NCI-H345 treated with DMSO at 0.1 percent for 48 hours (cell line): Measurements from ENCODE around the gene MARCHF2.
A peak's percentile ranks its signal among the peaks of the same experiment; 100 is the strongest.
"Not testable (repeated sequence)": the region's sequence is repeated elsewhere in the genome, so short reads cannot be mapped to it uniquely, and the experiment has no call there.

Experiments used
- DNase-seq: peaks from one replicate; lab custom pipeline; 2025; ENCODE audit not compliant: unreplicated experiment; lab: John Stamatoyannopoulos, UW

Gene MARCHF2

DNA sequence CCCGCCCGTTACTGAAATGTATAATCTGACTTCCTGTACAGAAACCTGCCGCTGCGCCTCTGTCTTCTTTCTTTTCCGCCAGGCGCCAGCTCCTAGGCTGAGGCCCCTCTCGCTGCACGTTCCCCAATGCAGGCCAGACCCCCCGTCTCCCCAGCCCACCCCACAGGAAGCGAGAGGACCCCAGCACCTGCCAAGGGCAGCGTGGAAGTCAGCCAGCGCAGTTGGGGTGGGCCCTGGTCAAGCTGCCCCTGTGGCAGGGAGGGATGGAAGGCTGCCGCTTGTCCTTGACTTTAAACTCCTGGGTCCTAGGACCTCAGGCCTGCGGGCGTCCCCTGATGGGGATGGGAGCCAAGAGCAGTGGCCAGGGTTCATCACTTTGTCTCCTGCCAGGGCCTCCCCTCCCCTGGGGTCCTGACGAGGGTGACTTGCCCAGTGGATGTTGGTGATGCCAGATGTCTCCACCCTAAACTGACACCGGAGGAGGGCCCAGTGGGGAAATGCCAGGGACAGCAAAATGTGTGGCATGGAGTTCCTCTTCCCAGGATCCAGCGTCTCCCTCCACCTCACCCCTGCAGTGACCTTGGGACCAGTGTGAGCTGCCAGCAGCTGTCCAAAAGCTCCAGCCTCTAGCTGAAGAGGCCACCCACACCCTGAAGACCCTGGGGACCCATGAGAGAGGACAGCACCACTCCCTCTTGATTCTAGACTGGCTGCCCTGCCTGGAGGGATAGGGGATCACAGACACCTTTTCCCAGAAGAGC, 8.5 kb upstream of the MARCHF2 start:
- DNase-seq, result no peak

DNA sequence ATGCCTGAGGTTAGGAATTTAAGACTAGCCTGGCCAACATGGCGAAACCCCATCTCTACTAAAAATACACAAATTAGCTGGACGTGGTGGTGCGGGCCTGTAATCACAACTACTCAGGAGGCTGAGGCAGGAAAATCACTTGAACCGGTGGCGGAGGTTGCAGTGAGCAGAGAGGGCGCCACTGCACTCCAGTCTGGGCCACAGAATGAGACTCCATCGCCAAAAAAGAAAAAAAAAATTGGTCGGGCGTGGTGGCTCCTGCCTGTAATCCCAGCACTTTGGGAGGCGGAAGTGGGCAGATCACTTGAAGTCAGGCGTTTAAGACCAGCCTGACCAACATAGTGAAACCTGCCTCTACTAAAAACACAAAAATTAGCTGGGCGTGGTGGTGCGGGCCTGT, 2.4 kb upstream of the MARCHF2 start:
- not testable (repeated sequence) for DNase-seq

DNA sequence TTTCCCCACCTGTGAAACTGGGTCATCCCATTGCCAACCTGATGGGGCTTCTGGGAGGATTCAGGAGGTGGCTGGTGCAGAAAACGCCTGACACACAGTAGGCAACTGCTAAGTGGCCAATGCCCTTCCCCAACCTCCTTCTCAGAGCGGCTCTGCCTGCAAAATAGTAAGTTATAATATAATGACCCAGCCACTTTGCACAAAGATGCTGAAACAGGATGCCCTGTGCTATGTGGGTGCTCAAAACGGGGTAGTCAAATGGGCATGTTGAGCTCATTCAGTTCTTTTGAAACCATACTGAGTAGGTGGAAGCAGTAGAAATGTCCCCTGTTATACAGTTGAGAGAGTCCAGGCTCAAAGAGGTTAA, 507 bp downstream of the MARCHF2 start:
- DNase-seq, result no peak

DNA sequence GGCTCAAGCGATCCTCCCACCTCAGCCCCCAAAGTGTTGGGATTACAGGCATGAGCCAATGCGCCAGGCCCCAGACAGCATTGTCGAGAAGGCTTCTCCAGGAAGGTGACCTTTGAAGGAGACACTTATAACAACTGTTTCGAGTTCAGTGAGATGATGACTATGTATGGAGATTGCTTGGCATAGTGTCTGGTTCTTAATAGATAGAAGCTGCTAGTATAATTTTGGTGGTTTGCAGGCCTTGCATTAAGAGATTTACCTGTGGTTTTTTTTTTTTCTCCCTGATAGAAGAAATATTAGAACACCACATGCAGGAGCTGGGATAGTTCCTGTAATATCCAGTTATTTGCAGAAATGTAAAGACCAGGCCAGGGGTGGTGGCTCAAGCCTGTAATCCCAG, 3.7 kb downstream of the MARCHF2 start:
- DNase-seq, result no peak

DNA sequence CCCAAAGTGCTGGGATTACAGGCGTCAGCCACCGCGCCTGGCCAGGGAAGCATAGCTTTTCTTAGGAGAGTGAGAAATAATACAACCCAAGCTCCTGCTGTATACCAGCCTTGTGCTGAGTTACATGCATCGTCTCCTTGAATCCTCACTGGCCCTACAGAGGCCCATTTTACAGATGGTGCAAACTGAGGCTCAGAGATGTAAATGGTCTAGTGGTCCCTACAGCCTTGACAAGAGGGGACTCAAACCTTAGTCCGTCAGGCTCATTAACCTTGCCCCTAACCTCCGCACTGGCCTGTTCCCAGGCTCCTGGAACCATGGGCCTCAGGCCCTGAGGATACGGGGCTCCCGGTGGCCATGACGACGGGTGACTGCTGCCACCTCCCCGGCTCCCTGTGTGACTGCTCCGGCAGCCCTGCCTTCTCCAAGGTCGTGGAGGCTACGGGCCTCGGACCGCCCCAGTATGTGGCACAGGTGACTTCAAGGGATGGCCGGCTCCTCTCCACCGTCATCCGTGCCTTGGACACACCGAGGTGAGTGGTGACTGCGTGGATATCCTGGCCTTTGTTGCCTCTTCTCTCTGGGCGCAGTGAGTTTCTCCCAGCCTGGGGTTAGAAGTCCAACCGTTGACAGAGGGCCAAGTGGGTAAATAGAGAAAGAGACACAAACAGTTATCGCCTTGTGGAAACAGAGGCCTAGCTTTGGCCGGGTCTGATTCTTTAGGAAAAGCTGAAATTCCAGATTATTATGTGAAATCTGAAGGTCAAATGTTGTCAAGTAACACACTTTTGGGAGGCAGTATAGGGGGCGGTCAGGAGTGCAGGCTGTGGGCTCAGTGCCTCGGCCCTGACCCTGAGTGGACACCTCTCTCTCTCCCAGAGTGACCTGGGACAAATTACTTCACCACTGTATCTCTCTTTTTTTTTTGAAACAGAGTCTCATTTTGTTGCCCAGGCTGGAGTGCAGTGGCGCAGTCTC, 8.7 kb downstream of the MARCHF2 start:
- DNase-seq, result no peak

DNA sequence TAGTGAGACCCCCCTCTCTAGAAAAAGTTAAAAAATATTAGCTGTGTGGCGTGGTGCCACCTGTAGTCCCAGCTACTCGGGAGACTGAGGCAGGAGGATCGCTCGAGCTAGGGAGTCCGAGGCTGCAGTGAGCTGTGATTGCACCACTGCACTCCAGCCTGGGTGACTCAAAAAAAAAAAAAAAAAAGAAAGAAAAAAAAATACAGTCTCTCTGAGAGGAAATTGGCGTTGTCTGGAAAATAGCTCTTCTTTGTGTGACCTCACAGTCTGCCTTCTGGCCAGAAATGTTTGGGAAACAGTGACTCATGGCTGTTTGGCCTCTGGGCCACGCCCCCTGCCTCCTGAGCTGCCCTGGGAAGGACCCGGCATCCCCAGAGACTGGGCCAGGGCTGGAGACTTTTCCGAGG, 10.7 kb downstream of the MARCHF2 start:
- no peak for DNase-seq

DNA sequence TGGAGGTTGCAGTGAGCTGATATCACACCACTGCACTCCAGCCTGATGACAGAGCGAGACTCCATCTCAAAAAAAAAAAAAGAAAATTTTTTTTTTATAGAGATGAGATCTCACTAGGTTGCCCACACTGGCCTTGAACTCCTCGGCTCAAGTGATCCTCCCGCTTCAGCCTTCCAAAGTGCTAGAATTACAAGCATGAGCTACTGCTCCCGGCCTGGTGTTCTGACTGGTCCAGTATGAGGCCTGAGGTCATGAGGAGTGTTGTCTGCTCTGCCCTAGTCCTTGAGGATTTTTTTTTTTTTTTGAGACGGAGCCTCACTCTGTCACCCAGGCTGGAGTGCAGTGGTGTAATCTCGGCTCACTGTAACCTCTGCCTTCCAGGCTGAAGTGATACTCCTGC, 12.2 kb downstream of the MARCHF2 start:
- not testable (repeated sequence) for DNase-seq

DNA sequence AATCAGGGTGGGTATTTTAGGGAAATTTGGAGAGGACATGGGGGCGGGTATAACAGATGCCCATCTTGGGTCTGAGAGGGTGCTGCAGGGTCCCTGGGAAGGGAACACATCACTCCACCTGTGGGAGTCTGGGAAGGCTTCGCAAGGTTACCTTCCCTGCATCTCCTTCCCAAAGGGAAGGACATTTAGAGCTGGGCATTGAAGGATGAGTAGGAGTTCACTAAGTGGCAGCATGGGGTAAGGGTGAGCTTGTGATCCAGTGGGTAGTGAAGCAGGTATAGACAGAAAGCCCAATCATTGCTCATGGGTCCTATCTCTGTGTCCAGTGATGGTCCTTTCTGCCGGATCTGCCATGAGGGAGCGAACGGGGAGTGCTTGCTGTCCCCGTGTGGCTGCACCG, 13.2 kb downstream of the MARCHF2 start:
- no peak for DNase-seq

DNA sequence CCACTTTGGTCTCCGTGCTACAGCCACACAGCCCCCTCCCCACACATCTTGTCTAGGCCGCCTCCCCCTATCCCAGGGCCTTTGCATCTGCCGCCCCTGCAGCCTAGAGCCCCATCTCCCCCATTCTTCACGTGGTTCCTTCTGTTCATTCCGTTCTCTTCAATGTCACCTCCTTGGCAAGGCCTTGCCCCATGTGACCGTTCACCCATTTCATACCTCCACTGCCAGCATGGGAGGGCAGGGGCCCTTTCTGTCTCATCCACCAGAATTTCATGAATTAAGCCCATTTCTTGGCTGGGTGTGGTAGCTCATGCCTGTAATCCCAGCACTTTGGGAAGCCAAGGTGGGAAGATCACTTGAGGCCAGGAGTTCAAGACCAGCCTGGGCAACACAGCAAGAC, 15.9 kb downstream of the MARCHF2 start:
- DNase-seq, result no peak

DNA sequence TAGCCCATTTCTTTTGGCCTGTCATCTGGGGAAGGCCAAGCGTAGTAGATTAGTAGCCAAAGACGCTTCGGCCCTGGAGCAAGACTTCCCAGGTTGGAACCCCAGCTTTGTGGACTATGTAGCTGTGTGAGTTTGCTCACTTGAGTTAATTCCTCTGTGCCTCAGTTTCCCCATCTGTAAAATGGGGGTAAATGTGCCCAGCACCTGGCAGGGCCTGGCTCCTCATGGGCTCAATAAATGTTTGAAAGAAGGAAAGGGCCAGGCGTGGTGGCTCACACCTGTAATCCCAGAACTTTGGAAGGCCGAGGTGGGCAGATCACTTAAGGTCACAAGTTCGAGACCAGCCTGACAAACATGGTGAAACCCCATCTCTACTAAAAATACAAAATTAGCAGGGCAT, 16.7 kb downstream of the MARCHF2 start:
- DNase-seq, result no peak

DNA sequence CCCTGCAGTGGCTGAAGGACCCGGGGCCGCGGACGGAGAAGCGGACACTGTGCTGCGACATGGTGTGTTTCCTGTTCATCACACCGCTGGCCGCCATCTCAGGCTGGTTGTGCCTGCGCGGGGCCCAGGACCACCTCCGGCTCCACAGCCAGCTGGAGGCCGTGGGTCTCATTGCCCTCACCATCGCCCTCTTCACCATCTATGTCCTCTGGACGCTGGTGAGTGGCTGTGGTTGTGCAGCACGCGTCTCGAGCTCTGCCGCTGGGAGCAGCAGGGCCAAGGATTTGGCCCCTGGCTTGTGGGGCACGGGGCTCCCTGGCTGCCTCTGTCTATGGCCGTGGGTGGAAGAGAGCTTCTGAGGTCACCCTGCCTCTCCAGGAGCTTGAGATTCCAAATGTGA, 17.5 kb downstream of the MARCHF2 start:
- no peak for DNase-seq

DNA sequence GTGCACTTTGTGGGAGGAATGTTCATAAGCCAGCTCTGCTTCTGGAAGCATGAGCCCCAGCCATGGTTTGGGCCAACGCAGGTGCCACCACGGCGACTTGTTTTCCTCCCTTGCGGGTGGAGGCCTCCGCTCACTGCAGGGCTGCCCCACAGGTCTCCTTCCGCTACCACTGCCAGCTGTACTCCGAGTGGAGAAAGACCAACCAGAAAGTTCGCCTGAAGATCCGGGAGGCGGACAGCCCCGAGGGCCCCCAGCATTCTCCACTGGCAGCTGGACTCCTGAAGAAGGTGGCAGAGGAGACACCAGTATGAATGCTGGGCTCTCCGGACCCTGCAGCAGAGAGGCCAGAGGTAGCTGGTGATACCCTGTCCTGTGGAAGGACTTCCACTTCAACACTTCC, 25.1 kb downstream of the MARCHF2 start:
- no peak for DNase-seq

DNA sequence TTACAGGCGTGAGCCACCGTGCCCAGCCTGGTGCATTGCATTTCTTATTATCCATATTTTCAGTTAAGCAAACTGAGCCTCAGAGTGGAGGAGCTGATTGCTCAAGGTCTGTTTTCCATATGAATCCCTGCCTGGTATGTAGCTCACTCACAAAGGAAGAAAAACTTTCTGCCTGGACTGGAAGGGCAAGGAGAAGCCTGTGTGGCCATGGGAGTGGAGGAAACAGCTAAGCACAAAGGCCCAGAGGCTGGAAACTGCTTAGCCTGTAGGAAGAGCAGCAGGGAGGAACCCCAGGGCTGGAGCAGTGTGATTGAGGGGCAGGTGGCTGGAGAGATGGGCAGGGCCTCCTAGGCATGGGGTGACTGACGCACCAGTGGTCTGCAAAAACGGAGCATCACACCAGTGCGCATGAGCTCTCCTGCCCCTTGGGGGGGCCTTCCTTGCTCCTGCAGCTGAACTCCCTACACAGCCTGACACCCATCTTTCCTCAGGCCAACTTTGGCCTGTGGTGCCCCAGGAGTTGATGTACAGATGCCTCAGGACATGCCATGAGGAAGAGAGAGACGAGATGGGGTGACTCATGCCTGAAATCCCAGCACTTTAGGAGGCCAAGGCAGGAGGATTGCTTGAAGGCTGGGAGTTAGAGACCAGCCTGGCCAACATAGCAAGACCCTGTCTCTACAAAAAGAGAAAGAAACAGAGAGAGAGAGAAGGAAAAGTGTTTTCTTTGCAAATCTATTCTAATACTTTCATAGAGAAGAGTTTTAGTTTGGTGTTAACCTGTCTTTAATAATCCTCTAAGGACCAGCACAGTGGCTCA, 28.8 kb downstream of the MARCHF2 start:
- no peak for DNase-seq

DNA sequence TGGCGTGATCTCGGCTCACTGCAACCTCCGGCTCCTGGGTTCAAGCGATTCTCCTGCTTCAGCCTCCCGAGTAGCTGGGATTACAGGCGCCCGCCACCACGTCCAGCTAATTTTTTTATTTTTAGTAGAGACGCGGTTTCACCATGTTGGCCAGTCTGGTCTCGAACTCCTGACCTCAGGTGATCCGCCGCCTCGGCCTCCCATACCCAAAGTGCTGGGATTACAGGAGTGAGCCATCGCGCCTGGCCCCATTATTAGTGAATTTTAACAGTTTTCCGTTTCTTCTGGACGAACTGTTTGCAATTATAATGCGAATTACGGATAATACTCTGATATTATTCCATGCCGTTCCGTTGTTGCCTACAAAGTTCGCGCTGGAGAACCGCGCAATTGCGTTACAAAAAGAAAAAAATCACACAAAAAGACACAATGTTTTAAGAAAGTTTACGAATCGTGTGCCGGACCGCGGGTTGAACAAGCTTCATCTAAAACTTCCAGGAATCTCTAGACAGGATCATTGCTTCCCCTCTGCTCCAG, 31.1 kb downstream of the MARCHF2 start:
- not testable (repeated sequence) for DNase-seq

DNA sequence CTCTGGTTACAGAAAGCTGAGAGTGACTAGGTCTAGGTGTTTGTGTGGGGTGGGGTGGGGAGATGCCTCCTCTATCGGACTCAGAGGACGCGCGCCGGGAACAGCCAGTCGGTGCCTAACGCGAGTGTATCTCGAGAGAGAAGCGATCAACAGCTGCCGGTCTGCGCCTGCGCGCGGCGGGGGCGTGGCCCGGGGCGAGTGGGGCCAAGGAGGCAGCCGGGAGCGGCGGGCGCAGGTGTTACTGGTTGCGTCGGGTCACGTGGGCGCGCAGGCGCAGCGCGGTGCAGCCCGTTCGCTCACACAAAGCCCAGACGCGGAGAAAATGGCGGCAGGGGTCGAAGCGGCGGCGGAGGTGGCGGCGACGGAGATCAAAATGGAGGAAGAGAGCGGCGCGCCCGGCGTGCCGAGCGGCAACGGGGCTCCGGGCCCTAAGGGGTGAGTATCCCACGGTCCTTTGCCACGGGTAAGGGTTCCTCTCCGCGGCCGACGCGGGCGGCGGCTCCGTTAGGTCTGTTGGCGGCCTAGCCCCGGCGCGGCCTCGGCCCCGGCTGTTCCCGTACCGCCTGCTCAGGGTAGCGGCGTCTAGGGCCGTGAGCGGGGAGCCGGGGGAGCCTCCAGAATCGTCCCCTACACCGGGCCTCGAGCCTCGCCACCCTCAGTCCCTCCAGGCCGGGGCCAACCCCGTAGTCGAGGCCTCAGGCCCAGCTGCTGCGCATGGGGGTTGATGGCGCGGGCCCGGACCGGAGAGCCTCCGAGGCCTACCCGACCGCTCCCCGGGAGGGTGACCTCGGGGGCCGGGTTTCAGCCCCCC, 31.8 kb downstream of the MARCHF2 start, which contains the start of gene HNRNPM:
Gene HNRNPM (plus strand): TSS at position 299 of the 811 bp plus-strand sequence. CDS start 24 bp downstream, at position 323.
- peak; percentile 94 for DNase-seq

DNA sequence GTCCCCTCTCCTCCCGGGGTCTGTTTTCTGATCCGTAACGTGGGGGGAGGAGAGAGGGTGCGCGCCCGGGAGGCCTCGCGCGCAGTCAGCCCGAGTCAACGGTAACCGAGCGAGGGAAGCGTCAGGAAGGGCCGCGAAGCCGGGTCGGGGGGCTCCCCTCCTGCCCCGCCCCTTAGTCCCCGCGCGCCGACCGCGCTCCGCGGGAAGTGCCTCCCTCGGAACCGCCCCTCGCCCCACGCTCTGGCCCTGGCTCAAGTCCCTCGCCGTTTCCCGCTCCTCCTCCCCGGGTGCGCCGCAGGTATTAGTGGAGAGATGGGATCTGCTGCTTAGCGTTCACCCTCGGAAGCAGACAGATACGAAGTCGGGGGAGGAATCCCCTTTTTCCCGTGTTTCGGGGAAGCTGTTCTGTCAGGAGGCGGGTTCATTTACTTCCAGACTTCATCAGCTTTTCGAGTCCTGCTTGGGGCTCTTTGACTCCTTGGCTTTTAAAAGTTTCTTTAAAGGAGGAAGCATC, 32.4 kb downstream of the MARCHF2 start:
- DNase-seq, result no peak

DNA sequence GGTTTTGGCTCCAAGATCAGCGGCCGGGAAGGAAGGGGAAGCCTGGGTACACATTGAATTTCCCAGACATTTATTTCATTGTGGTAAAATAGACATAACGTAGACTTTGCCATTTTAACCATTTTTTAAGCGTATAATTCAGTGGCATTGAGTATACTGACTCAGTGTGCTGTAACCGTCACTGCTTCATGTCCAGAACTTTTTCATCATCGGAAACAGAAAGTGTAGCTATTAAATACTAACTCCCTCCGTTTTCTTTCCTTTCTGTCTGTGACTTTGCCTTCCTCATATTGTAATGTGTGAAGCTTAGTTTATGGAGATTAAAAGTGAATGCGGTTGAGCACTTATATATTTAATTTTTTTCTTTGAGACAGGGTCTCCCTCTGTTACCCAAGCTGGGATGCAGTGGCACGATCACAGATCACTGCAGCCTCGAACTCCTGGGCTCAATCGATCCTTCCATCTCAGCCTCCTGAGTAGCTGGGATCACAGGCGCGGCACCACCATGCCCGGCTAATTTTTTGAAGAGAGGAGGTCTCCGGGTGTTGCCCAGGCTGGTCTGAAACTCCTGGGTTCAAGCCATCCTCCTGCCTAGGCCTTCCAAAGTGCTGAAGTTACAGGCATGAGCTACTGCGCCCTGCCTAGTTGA, 33.1 kb downstream of the MARCHF2 start:
- no peak for DNase-seq

DNA sequence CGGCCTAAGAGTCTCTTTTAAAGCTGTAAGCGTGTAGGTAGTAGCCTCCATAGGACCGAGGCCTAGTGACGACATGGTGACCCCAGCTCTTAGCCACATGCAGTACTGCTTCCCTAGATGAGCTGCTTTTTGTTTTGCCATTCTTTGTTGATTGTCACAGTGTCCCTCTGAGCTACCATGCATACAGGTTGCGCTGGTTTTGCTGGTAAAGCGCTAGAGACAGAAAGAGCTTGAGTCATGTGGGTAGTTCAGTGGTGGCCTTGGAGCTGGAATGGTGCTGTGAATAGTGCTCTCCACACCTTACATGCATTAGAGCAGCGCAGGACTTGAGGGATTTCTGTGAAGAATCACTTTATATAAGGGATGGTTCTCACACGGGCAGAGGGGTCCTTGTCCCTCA, 36.7 kb downstream of the MARCHF2 start:
- no peak for DNase-seq

DNA sequence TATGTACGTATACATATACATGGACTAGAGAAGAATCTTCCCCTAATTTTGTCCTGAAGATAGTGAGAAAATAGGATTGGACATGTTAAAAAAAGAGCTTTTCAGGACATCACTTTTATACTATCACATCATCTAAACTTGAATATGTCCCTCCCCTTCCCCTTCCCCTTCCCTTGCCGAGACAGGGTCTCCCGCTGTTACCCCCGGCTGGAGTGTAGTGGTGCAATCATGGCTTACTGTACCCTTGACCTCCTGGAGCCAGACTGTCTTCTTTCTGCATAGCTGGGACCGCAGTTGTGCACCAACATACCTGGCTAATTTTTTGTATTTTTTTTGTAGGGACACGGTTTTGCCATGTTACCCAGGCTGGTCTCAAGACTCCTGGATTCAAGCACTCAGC, 38.3 kb downstream of the MARCHF2 start:
- no peak for DNase-seq
